ENCODE data around the gene WHAMM. TPM values are rescaled to one million over a fixed set of nuclear protein-coding genes. Genes with fewer than 3 reads are reported as not detected.

WHAMM gene
- polyA plus RNA-seq, 1 donor (not counting 4 experiments of a cell fraction or from before 2014, with no cell fraction given): 4.7 TPM

- Histone ChIP-seq H3K4me2 (ENCODE audit: control insufficient read depth, extremely low read depth, insufficient read depth, low read depth, low read length) (no peak overlapping the region), H3K27me3 (ENCODE audit: control insufficient read depth, extremely low read depth, insufficient read depth, low read length) (no peaks in the 10 kb centered on the region), H3K79me2 (ENCODE audit: control insufficient read depth, insufficient read depth, low read length) (no peaks in the 10 kb centered on the region), H3K36me3 (ENCODE audit: control insufficient read depth in 2 of 2, extremely low read depth in 1 of 2, insufficient read depth in 2 of 2, low read length in 2 of 2) (no peaks in the 10 kb centered on the region), H3K9me3 (ENCODE audit: control insufficient read depth, low read depth, low read length) (no peaks in the 10 kb centered on the region), H3K4me3 (ENCODE audit: control insufficient read depth in 2 of 3, extremely low read depth in 1 of 3, insufficient read depth in 2 of 3, low read depth in 1 of 3, low read length in 3 of 3) (no peak overlapping the region), H3K27ac (ENCODE audit: control insufficient read depth, insufficient read depth, low read length) (no peak overlapping the region), H4K20me1 (ENCODE audit: control insufficient read depth, extremely low read depth, insufficient read depth, low read length) (no peaks in the 10 kb centered on the region), H2AFZ (ENCODE audit: control insufficient read depth, low read length) (no peak overlapping the region), H3K4me1 (ENCODE audit: control insufficient read depth, extremely low read depth, insufficient read depth, low read length) (no peaks in the 10 kb centered on the region), H3K9me1 (ENCODE audit: control insufficient read depth, extremely low read depth, insufficient read depth, low read length) (no peaks in the 10 kb centered on the region), H3K9ac (ENCODE audit: control insufficient read depth, extremely low read depth, insufficient read depth, low read length) (no peak overlapping the region)
- dilution Hi-C loops (cut with MboI; ENCODE audit: extremely low pct_ligation_motif_present, low sequenced_read_pairs): no loop called here
- no peak for FAIRE-seq
- no peak for DNase-seq (ENCODE audit: low read depth, low spot score)
- TF ChIP-seq CTCF (optimal IDR thresholded peaks at IDR 0.05 in 1 of 3, IDR thresholded peaks at IDR 0.05 in 1 of 3, conservative IDR thresholded peaks at IDR 0.05 in 1 of 3; ENCODE audit: extremely low read depth in 1 of 3, insufficient read depth in 2 of 3, low read length in 3 of 3): no peak
Observed at GRCh38 chr15:82778755-82779154, 30.7 kb upstream of the WHAMM start.

- Histone ChIP-seq H4K20me1 (ENCODE audit: control insufficient read depth, extremely low read depth, insufficient read depth, low read length) (no peaks in the 10 kb centered on the region), H3K9ac (ENCODE audit: control insufficient read depth, extremely low read depth, insufficient read depth, low read length) (no peak overlapping the region), H3K79me2 (ENCODE audit: control insufficient read depth, insufficient read depth, low read length) (no peaks in the 10 kb centered on the region), H3K4me1 (ENCODE audit: control insufficient read depth, extremely low read depth, insufficient read depth, low read length) (no peaks in the 10 kb centered on the region), H3K27me3 (ENCODE audit: control insufficient read depth, extremely low read depth, insufficient read depth, low read length) (no peaks in the 10 kb centered on the region), H3K4me2 (ENCODE audit: control insufficient read depth, extremely low read depth, insufficient read depth, low read depth, low read length) (no peak overlapping the region), H3K9me3 (ENCODE audit: control insufficient read depth, low read depth, low read length) (no peaks in the 10 kb centered on the region), H3K9me1 (ENCODE audit: control insufficient read depth, extremely low read depth, insufficient read depth, low read length) (no peaks in the 10 kb centered on the region), H2AFZ (ENCODE audit: control insufficient read depth, low read length) (no peak overlapping the region), H3K27ac (ENCODE audit: control insufficient read depth, insufficient read depth, low read length) (no peak overlapping the region), H3K4me3 (ENCODE audit: control insufficient read depth in 2 of 3, extremely low read depth in 1 of 3, insufficient read depth in 2 of 3, low read depth in 1 of 3, low read length in 3 of 3) (no peak overlapping the region), H3K36me3 (ENCODE audit: control insufficient read depth in 2 of 2, extremely low read depth in 1 of 2, insufficient read depth in 2 of 2, low read length in 2 of 2) (no peaks in the 10 kb centered on the region)
- dilution Hi-C loops (cut with MboI; ENCODE audit: extremely low pct_ligation_motif_present, low sequenced_read_pairs): no loop called here
- TF ChIP-seq CTCF (optimal IDR thresholded peaks at IDR 0.05 in 1 of 3, IDR thresholded peaks at IDR 0.05 in 1 of 3, conservative IDR thresholded peaks at IDR 0.05 in 1 of 3; ENCODE audit: extremely low read depth in 1 of 3, insufficient read depth in 2 of 3, low read length in 3 of 3): no peak
- TF ChIP-seq EZH2 (IDR thresholded peaks at IDR 0.05; ENCODE audit: low read length): no peak
- DNase-seq (ENCODE audit: low read depth, low spot score) (no peak), FAIRE-seq (no peak)
Observed at GRCh38 chr15:82781349-82781748, 28.1 kb upstream of the WHAMM start.

Measured in keratinocyte (primary cell).